NB4 (cell line): Measurements from ENCODE around the gene OR10K1.

ENCODE experiments used
- CTCF ChIP-seq: IDR thresholded peaks from one replicate; pipeline ENCODE4 v1.5.1; 2012; ENCODE audit warnings: low read depth, low read length
- MYC ChIP-seq: IDR thresholded peaks from 2 replicates; pipeline ENCODE4 v1.6.1; 2011; ENCODE audit warnings: low read depth, low read length
- POLR2A ChIP-seq: IDR thresholded peaks from 2 replicates; pipeline ENCODE4 v1.6.1; 2011; ENCODE audit warnings: mild to moderate bottlenecking; ENCODE audit not compliant: insufficient read length; ENCODE audit errors: extremely low read depth

- no peak for TF ChIP-seq CTCF
- TF ChIP-seq POLR2A = no peak
- no peak for TF ChIP-seq MYC
Measured at GRCh38 chr1:158417586-158417985, 44.0 kb upstream of the OR10K1 start.
